Neural crest cell (in vitro differentiated cells): ENCODE measurements around the gene RAB11FIP4. TPM values are rescaled to one million over a fixed set of nuclear protein-coding genes. Genes with fewer than 3 reads are reported as not detected.
A peak's percentile ranks its signal among the peaks of the same experiment; 100 is the strongest.

Experiments
- DNase-seq: peaks from one replicate; pipeline ENCODE4 v3.0.0; 2021; ENCODE audit warnings: low read depth, mixed read lengths, low spot score
- H3K27ac Mint-ChIP-seq: one replicate; pipeline ENCODE4 v1.8.0; 2021; ENCODE audit warnings: mild to moderate bottlenecking, mixed read lengths; ENCODE audit not compliant: unreplicated experiment
- H3K27me3 Mint-ChIP-seq: 2 replicates; pipeline ENCODE4 v1.8.0; 2021; ENCODE audit warnings: low read depth, mild to moderate bottlenecking, mixed read lengths
- H3K36me3 Mint-ChIP-seq: 2 replicates; pipeline ENCODE4 v1.8.0; 2021; ENCODE audit warnings: low read depth, mild to moderate bottlenecking, mixed read lengths
- H3K4me1 Mint-ChIP-seq: 2 replicates; pipeline ENCODE4 v1.8.0; 2021; ENCODE audit warnings: mixed read lengths
- H3K4me3 Mint-ChIP-seq: one replicate; pipeline ENCODE4 v1.8.0; 2021; ENCODE audit warnings: mild to moderate bottlenecking, mixed read lengths
- H3K9me3 Mint-ChIP-seq: 2 replicates; pipeline ENCODE4 v1.8.0; 2021; ENCODE audit warnings: mixed read lengths
- total RNA-seq: library from RNA; stranded (reverse); gene quantifications from 2 replicates; pipeline ENCODE4 v1.2.1, GENCODE V29; 2021
- TF ChIP-seq, protein P1 (sequence below): fragments of 200-600 bp; sonication (generic); conservative IDR thresholded peaks from 2 replicates; pipeline ENCODE4 v1.5.0; 2021; ENCODE audit warnings: antibody characterized with exemption, mild to moderate bottlenecking

RAB11FIP4 gene
- total RNA-seq, 1 donor from 2014 or later, result 7.4 TPM

DNA sequence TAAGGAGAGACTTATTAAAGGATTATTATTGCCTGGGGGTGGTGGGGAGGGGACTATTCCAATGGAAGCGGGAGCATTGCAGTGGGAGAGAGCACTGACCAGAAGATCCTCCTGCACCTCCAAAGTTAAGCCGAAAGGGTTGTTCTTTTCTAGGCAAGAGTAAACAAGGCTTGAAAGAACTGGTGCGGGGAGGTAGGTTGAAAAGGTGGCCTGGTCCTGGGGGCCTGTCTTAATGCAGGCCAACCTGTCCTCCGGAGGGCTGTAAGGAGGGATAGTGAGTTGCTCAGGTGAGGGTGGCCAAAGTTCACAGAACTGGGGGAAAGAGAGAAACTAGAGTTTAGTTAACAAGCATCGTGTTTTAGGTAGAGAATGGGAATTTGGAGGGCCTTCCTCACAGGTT, 65.3 kb downstream of the RAB11FIP4 start:
- H3K4me3 Mint-ChIP-seq, result no peak overlapping the region

DNA sequence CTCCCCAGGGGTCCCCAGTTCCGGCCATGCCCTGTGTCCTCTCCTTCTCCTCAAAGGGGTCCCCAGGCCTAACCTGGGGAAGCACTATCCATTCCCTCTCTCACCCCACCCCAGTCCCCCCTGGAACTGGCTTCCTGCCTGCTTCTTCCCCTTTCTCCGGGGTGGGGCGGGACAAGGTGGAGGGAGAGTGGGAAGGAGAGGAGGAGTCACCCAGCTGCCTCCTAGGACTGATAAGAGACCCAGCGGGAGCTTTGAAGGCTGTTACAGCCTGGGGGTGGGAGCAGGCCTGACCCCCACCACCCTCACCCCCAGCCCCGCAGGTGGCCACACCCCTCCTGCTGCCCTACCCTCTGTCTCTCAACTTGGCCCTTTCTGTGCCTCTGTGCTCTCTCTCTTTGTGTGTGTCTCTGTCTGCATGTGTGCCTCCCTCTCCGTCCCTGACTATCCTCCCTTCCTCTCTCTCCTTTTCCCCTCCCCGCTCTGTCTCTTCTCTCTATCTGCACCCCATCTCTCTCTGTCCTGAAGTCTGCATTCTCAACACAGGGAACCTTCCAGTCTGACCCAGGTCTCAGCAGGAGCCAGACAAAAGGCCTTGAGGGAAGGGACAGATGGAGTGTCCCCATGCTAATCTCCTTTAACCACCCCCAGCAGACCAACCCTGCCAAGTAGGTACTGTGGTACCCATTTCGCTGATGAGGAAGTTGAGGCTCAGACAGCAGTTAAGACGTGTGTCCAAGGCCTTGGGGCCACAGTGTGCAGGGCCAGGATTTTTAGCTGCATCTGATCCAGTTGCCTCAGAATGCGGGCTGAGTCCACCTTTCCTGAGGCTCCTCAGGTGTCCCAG, 66.1 kb downstream of the RAB11FIP4 start:
- no peak for DNase-seq
- TF ChIP-seq, protein P1, sequence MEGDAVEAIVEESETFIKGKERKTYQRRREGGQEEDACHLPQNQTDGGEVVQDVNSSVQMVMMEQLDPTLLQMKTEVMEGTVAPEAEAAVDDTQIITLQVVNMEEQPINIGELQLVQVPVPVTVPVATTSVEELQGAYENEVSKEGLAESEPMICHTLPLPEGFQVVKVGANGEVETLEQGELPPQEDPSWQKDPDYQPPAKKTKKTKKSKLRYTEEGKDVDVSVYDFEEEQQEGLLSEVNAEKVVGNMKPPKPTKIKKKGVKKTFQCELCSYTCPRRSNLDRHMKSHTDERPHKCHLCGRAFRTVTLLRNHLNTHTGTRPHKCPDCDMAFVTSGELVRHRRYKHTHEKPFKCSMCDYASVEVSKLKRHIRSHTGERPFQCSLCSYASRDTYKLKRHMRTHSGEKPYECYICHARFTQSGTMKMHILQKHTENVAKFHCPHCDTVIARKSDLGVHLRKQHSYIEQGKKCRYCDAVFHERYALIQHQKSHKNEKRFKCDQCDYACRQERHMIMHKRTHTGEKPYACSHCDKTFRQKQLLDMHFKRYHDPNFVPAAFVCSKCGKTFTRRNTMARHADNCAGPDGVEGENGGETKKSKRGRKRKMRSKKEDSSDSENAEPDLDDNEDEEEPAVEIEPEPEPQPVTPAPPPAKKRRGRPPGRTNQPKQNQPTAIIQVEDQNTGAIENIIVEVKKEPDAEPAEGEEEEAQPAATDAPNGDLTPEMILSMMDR, result no peak
- H3K27me3 Mint-ChIP-seq, result no peaks in the 10 kb centered on the region
- H3K4me3 Mint-ChIP-seq, result no peak overlapping the region
- H3K27ac Mint-ChIP-seq, result no peak overlapping the region
- no peaks in the 10 kb centered on the region for H3K9me3 Mint-ChIP-seq
- no peaks in the 10 kb centered on the region for H3K36me3 Mint-ChIP-seq
- no peaks in the 10 kb centered on the region for H3K4me1 Mint-ChIP-seq

More for the DNA sequence above, 65.3 kb downstream of the RAB11FIP4 start:
- TF ChIP-seq, protein P1, result no peak
- H3K36me3 Mint-ChIP-seq, result no peaks in the 10 kb centered on the region
- no peaks in the 10 kb centered on the region for H3K9me3 Mint-ChIP-seq
- peak overlapping the region; percentile 67 for H3K27ac Mint-ChIP-seq
- no peaks in the 10 kb centered on the region for H3K27me3 Mint-ChIP-seq
- no peaks in the 10 kb centered on the region for H3K4me1 Mint-ChIP-seq
- no peak for DNase-seq

DNA sequence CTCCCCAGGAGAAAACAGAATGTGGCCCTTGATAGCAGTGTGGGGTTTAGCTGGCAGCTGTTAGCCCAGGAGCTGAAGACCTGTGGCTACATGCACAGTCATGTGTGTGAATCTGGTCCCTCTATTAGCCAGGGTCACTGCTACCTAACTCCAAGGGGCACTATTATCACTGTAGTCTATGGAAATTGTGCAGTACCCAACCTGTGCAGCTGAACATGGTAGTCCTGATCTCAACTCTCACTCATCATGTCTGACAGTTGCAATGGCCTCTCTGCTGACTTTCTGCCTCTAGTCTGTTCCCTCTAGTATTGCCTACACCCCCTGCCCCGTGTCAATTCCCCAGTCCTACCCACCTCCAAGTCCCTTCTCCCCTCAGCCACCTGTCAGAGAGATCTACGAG, 67.4 kb downstream of the RAB11FIP4 start:
- TF ChIP-seq, protein P1, result no peak
- Mint-ChIP-seq H3K27ac (no peak overlapping the region), H3K4me1 (no peaks in the 10 kb centered on the region), H3K9me3 (no peaks in the 10 kb centered on the region), H3K27me3 (no peaks in the 10 kb centered on the region), H3K36me3 (no peaks in the 10 kb centered on the region), H3K4me3 (no peak overlapping the region)
- no peak for DNase-seq

DNA sequence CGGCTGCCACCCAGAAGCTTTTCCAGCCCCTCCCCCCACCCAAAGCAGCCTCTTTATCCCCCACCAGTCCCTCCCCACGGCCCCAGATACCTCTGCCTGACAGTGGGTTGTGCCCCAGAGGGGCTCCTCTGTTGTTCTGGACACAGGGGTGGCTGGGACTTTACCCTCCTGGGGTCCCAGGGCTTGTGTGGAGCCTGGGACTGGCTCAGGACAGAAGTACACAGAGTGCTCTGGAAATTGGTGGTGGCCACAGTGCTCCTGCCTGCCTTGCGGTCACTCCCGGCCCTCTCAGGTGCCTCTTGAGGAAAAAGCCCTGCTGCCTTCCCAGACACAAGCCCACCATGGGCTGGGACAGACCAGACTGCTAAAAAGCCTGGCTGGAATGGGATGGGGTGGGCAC, 68.2 kb downstream of the RAB11FIP4 start:
- DNase-seq, result no peak
- H3K36me3 Mint-ChIP-seq, result no peaks in the 10 kb centered on the region
- no peak overlapping the region for H3K4me3 Mint-ChIP-seq
- H3K27me3 Mint-ChIP-seq, result no peaks in the 10 kb centered on the region
- H3K9me3 Mint-ChIP-seq, result no peaks in the 10 kb centered on the region
- no peaks in the 10 kb centered on the region for H3K4me1 Mint-ChIP-seq
- H3K27ac Mint-ChIP-seq, result no peak overlapping the region
- TF ChIP-seq, protein P1, result no peak

DNA sequence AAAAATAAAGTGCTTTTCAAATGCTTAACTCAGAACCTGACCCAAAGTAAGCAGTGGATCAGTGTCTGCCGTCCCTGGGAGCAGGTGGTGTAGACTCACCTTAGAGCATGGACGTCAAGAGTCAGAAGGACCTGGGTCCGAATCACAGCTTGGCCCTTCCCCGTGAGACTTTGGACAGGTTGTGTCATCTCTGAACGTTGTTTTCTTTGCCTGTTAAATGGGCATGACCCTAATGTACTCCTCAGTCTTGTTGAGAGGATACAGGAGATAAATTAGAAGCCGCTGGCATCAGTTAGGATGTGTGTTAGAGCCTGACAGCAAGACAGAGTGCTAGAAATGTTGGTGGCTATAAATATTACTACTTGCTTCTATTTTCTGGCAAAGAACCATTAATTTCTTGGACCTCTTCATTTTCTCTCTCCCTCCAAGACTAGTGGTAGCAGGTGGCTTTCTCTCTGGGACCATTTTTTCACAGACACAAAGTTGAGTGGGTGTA, 68.8 kb downstream of the RAB11FIP4 start:
- Mint-ChIP-seq H3K36me3 (no peaks in the 10 kb centered on the region), H3K4me1 (no peaks in the 10 kb centered on the region), H3K4me3 (no peak overlapping the region), H3K27me3 (no peaks in the 10 kb centered on the region), H3K9me3 (no peaks in the 10 kb centered on the region), H3K27ac (no peak overlapping the region)
- TF ChIP-seq, protein P1, result no peak
- DNase-seq, result no peak
